EL (cell line): Measurements from ENCODE around the gene OSGIN1.

Experiments
- DNase-seq: peaks from one replicate; pipeline ENCODE4 v3.0.0-alpha.2; 2016

The OSGIN1 gene

DNA sequence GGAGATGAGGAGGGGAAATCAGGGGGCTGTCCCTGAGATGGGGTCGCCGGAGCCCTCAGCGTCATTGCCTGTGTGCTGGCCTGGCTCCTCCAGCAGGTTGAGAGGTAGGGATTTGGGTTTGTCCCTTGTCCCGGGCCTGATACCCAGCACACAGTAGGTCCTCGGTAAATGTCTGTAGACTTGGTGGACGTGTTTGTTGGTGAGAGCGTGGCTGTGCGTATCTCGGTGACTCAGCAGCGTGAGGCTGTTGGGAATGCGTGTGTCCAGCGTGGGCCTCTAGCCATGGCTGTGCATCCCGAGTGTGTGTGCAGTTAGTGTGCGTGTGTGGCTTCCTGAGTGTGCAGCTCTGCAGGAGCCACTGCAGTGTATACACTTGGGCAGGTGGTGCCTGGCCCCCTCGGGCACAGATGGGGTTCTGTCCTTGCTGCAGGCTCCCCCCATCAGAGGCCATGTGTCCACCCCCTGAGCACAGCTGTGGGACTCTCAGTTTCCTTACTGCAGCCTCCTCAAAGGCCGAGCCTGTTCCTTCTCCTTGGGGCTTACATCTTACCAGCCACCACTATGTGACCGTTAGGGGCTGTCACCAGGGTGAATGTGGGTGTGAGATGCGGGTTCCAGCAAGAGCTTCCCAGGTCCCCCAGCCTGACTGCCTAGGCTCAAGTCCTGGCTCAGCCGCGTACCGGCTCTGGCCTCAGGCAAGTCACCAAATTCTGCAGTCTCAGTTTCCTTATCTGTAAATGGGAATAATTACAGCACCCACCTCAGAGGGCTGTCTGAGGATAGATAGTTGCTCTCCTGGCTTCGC lies 20.7 kb downstream of the OSGIN1 start:
- DNase-seq = no peak

DNA sequence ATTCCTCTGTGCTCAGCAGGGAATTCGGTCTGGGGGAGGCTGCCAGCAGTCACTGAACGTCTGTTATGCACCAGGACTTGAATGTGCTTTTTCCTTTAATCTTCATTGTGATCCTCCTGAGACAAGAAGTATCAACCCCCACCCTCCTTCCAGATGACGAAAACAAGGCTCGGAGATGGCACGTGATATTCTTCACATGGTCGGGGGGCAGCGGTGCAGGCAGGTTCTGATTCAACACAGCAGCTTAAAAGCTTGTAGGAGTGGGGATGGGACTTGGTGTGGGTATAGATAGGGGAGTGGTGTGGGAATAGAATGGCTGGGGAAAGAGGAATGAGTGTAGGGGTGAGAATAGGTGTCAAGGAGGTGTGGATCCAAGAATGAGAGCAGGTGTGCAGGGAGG lies 21.4 kb downstream of the OSGIN1 start:
- DNase-seq = no peak

DNA sequence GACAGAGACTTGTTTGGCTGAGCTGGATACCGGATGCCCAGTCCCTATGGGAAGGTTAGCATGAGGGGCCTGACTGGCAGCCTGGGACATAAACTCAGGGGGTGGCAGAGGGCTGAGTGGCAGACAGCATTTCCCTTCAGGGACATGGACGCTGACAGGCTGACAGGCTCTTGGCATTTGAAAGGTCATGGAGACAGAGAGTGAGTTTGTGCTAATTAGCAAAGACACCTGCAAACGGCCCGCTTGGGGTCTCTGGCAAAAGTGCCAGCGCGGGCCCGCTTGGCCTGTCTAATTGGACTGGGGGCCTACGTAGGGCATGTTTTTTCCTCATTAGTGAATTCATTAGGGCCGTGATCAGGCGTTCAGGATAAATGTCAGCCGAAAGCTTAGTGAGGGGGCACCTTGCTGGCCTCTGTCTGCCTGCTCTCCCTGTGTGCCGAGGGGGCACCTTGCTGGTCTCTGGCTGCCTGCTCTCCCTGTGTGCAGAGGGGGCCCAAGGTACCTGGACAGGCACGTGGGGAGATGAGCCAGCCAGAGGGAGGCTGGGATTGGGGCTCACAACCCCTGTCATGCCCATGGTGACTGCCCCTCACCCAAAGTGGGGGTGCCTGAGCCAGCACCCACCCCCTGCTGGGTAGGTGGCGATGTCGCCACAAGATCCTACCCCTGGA lies 22.7 kb downstream of the OSGIN1 start:
- DNase-seq = no peak

DNA sequence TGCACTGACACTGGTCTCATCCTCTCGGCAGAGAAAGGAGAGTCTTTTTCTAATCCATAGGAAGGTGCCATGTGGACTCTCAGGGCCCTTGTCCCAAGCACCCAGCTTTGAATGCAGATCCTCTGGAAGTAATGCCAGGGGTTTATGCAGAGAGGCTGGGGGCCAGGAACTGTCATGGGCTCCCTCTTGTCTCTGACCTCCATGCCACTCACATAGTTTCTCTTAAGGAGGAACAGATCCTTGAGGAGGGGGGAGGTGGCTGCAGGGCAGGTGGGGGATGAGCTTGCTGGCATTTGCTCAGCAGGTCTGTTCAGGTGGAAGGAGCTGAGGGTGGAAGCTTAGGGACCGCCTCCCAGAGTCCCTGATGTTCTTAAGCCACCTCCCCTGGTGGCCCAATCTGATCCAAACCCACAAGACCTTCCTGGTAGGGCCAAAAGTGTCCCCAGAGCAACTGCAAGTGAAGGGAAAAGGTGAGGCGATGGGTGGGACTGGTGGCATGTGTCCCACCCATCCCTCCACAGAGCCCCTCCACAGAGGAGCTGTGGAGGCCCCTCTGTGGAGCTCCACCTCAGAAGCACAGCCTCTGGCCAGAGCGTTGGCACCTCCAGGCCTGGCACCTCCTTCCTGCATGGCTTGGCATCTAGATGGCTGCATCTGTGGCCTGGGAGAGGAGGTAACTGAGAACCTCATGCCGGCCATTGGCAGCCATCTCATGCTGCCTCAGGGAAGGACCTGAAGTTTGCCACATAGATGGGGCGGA lies 24.2 kb downstream of the OSGIN1 start:
- DNase-seq = no peak

DNA sequence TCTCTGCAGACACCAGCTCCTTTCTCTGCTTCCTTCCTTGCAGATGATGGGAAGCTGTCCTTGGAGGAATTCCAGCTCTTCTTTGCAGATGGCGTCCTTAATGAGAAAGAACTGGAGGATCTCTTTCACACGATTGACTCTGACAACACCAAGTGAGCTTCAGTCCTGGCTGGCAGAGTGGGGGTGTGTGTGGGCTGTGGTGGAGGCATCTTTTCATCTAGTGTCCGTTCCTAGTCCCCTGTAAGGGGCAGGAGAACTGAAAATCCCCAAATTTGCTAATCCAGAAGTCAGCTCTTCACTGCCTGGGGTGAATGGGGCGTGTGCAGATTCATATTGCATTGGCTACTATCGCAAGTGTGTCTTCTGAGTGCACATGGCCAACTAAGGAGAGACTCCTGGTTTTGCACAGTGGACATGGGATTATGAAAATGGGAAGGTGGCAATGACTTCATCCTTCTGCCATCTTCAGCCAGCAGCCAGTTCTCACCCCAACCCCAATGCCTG lies 25.4 kb downstream of the OSGIN1 start:
- no peak for DNase-seq

DNA sequence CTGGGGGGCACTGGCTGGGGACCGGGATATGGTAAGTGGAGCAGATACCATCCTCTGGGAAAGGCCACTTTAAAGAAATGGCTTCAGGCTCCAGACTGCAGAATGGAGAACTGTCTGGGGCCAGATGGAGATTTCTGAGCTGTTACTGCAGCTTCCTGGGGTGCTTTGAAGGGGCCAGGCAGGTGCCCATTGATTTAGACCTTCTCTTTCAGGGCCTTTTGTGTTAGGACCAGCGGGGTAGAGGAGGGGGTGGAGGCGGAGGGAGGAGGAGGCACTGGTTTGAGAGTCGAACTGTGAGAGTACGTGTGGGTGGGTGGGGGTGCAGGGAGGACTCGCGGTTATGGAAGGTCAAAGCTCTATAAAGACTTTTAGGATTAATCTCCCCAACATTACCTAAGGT lies 26.4 kb downstream of the OSGIN1 start:
- no peak for DNase-seq

DNA sequence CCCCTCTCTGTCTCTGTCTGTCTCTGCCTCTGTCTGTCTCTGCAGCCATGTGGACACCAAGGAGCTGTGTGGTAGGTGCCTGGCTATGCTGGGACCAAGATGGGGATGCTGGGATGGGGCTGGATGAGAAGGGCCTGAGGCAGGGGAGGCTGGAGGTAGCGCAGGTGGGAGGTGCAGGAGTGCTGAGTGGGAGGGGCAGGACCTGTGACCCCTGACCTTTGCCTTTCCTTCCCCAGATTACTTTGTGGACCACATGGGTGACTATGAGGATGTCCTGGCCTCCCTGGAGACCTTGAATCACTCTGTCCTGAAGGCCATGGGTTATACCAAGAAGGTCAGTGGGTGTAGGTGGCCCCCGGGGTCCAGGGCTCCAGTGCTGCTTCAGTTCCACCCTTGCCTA lies 27.8 kb downstream of the OSGIN1 start:
- no peak for DNase-seq

DNA sequence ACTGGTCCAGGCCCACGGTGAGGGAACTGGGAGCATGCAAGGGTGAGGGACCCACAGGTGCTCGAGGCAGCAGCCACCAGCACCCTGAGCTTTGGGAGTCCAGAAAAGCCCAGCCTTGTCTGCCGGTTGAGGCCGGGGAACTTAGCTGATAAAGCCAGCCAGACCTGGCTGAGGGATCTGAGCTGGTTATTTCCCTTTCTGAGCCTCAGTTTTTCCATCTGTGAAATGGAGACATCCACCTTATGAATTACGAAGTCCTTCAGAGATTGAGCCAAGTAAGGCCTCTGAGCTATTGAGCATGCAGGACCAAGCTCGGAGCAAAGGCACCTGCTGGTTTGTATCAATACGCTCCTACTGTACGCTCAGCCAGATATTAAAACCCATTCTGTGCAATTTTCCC lies 28.8 kb downstream of the OSGIN1 start:
- no peak for DNase-seq

DNA sequence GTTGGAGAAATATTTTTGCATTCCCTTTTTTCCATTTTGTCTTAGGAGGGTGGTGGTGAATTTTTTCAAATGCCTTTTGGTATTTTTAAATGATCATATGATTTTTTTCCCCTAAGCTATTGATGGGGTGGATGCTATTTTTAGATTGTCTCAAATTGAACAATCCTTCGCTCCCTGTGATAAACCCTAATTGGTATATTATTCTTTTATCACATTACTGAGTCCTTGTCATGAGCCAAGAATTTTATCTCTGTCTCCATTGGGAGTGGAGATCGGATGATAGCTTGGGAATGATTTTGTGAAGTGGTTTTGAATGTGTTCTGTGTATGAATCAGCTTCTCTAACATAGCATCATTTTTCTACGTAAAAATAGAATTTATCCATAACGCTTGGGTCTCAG lies 30.5 kb downstream of the OSGIN1 start:
- no peak for DNase-seq

DNA sequence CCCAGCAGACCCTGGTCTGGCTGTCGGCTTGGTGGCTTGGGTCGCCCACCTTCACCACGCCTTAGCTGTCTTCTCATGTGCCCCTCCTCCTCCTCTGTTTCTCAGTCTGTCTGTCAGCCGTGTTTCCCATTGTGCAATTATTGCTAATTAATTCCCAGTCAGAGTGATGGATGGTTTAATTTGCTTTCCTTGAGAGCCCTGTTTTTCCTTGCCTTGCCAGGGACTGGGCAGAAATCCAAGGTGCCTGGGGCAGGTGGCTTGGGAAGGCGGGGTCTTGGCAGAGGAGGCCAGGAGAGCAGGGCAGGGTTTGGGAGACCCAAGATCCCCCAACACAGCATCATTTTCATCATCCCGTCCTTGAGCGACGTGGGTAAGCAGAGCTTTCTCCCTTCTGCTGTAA lies 36.3 kb downstream of the OSGIN1 start:
- DNase-seq = no peak

DNA sequence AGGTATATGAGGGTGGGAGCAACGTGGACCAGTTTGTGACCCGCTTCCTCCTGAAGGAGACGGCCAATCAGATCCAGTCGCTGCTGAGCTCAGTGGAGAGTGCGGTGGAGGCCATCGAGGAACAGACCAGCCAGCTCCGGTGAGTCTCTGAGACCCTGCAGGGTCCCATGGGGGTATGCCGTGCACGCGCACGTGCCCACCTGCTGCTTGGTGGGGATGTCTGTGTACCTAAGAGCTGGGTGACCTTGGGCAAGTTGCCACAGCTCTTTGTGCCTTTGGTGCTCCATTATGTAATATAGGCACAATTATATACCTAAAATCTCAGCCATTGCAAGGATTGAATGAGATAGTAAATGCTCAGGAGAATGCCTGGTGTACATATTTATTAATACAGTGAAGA lies 37.5 kb downstream of the OSGIN1 start:
- DNase-seq = no peak

DNA sequence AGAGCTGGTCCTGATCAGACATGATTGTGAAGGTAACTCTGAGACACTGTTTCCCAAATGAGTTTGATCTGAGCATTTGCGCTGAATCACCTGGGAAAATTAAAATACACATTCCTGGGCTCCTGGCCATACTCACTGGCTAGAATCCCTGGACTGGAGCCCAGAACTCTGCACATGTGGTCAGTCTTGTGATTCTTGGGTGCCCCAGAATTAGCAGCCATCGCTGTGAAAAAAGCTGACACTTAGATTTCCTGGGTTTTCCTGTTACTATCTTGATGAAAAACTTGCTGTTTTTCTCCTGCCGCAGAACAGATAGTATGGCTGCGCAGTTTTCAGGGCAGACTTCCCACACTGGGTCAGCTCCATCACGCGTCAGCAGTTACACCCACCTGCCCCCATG lies 39.6 kb downstream of the OSGIN1 start:
- DNase-seq = peak; percentile 48

DNA sequence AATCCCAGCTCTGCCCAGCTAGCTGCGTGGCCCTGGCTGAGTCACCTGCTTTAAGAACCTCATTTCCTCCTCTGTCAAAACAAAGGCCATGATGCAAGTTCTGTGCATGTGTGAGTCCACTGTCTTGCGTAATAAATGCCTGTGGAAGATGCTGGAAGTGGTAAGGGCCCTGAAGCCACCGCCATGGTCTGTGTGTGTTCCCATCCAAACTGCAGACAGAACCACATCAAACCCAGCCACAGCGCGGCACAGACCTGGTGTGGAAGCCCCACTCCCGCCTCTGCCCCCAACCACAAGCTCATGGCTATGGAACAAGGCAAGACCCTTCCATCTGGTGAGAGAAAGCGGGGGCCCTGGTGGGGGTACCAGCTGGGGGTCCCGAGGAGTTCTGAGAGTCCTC lies 41.0 kb downstream of the OSGIN1 start:
- peak; percentile 86 for DNase-seq

DNA sequence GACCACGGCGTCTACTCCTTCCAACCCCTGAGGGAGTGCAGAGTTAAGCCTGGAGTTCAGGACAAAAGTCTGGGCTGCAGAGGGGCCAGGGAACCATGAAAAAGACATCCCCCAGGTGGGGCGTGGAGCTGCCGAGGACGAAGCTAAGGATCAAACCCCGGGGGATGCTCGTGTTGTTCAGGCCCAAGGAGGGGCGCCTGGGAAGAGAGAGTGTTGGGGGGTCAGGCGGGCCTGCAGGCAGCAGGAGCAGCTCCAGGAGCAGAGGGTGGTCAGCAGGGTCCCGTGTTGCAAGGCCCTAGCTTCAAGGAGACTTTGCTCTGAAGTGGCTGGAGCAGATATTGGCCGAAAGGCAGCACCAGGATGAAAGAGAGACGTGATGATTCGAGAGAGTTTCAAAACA lies 41.7 kb downstream of the OSGIN1 start:
- DNase-seq = no peak

DNA sequence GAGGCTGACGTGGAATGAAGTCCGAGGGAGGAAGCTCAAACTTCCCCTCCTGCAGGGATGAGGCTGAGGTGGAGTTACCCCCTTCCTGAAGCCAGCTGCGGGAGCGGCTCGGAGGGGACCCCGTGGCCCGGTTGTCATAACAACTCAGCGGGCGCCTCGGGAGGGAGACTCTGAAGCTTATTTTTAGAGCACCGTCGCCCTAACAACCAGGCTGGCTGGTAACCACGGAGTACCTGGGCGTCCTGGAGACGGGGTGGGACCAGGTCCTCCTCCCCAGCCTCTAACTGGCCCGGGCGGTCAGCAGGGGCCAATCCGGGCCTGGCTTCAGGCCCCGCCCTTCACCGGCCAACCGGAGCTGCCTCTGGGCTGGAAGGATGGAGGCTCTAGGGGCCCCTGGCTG lies 42.7 kb downstream of the OSGIN1 start:
- no peak for DNase-seq

DNA sequence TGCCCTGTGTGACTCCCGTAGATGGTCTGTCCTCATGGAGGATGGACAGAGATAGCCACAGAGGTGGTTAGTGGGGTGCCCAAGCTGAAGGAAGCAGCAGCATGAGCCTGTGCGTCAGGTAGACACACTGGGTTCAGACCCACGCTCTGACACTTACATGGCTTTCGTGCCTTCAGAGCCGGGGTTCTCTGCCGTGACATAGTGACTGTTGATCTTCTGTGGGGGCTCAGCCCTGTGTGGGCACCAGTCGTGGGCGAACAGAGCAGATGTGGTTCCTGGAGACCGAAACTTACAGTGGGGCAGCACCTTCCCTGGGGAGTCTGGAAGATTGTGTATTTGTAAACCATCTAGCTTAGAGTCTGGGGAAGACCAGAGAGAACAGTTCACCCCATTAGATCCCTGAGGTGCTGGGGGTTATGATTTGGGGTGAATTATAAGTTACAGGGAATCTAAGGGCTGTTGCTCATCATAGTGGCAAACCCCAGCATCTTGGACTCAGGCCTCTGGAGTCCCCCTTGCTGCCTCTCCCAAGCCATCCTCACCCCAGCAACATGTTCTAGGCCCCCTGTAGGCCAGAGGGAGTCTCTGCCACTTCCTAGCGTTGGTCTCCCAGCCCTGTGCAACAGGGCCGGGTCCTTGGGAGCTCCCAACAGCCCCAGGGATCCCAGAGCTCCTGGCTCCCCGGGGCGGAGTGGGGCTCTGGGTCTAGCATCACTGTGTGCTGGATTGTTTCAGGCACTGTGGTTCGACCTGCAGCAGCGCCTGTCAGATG lies 43.6 kb downstream of the OSGIN1 start:
- DNase-seq = no peak

DNA sequence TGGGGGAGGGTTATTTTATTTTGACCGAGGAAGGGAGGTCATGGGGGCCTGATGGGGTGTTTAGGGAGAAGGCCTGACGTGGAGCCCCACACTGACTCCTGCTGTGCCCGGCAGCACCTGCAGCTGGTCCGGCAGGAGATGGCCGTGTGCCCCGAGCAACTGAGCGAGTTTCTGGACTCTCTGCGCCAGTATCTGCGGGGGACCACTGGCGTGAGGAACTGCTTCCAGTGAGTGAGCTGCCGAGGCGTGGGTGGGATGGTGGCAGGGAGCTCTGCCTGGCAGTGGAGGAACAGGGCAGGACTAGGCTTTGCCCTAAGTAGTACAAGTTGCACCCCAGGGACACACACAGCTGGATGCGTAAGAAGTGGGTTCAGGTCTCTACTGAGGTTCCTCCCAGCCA lies 45.1 kb downstream of the OSGIN1 start:
- no peak for DNase-seq

DNA sequence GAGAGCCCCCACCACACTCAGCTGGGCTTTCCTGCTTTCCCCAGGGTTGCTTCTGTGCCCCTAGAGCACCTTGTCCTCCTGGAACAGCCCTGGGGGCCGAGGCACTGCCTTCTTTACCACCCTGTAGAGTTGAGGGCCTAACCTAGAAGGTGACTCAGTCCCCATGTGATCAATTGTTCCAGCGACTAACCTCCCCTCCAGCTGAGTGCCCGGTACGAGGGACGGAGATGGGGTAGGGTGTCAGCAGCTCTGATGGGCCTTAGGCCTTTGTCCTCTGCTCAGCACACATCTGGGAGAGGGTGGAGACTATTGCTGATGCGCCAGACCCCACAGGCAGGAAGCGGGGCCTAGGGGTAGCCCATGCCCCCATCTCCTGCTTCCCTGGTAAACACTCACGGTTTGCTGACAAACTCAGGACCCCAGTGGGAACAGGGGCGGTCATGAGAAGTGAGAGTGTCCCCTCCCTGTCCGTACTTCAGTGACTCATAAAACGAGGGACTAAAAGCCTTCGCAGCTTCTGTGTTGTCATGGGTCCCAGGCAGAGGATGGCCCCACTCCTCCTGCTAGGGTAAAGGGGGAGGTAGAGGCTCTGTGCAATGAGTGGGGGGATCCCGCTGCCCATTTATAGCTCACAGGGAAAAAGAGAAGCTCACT lies 48.1 kb downstream of the OSGIN1 start:
- DNase-seq = no peak

DNA sequence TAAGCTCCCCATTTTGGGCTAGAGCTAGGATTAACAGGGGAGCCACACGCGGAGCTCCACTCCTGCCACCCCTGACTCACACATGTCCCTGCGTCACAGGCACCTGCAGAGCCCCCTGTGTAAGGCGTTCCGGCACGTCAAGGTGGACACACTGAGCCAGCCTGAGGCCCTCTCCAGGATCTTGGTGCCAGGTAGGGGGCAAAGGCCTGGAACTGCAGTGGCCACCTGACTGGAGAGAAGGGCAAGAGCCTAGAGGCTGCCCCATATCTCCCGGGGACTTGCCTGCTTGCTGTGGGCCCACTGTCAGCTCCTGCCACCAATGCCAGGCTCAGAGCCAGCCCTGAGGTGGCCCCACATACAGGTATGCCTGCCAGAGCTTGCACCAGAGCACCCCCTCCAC lies 48.7 kb downstream of the OSGIN1 start:
- DNase-seq = no peak

DNA sequence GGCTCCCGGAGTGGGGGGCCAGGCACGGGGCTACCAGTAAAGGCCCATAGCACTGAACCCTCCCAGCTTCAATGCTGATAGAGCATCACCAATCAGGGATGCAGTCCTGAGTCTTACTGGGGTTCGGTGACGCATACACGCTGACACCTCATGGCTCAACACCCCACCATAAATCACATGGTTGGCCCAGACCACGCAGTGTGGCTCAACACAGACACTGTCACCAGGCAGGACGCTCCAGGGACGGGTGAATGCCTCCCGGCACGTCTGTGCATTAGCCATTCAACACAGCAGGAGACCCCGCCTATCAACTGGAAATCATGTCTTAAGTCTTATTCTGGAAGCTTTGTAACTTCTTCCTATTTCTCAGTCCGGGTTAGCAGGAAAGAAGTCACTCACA lies 50.0 kb downstream of the OSGIN1 start:
- DNase-seq = no peak

DNA sequence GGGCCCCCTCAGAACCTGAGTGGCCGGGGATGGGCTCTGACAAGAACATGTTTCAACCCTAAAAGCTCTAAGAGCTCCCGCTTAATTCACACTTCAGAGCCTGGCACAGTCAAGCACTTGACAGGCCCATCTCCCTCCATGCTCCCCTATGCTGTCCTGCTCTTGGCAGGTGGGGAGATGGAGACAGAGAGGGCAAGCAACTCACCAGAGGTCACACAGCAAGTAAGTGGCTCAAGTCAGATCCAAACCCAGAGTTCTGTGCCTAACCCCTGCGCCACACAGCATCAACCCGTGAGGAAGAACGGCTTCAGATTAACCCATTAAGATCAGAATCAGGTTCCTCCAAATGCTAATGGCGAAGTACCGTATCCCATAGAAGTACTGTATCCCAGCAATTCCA lies 51.4 kb downstream of the OSGIN1 start:
- no peak for DNase-seq

DNA sequence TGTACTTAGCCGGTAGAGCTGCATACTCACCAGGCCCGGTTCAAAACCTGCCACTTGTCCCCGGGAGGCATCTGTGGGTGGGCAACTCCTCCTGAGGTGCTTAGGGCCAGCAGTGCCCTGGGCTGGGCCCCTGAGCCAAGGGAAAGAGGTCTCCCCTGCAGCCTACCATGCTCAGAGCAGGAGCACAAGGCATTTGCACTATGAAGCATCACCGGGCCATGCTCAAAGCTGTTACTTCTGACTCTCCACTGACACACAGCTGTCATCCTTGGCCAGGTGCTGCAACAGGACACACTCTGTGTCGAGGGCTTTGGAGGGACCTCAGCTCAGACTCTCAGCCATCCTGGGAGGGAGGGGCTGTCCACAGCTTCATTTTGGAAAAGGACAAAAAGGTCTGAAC lies 52.4 kb downstream of the OSGIN1 start:
- no peak for DNase-seq

DNA sequence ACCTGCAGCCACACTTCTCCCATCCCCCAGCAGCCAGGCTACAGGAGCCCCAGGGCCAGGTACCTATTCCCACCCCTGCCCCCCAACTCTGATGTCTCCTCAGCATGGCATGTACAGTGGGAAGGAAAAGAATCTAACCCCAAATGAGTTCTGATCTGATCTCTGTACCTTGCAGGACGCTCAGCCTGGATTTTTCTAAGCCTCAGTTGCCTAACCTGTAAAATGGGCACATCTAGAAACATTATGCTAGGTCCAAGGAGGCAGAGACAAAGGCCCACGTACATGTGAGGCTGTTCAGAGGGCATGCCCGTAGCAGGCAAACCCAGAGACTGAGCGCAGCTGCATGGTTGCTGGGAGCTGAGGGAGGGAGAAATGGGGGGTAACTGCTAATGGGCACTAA lies 54.5 kb downstream of the OSGIN1 start:
- DNase-seq = no peak
